Keratinocyte (primary cell): ENCODE results near the gene SMYD3. TPM values are rescaled to one million over a fixed set of nuclear protein-coding genes. Genes with fewer than 3 reads are reported as not detected.
"Not testable (repeated sequence)": the region's sequence is repeated elsewhere in the genome, so short reads cannot be mapped to it uniquely, and the experiment has no call there.

Source experiments
- DNase-seq: peaks from one replicate; pipeline ENCODE4 v3.0.0-alpha.2; 2011; ENCODE audit warnings: low read depth, missing footprints, low spot score
- FAIRE-seq: peaks from 2 replicates; lab custom pipeline; 2011; peaks lifted over from hg19 to GRCh38; lab: Jason Lieb, UNC
- H2AFZ ChIP-seq: 2 replicates; pipeline ENCODE4 v1.6.0; 2012; ENCODE audit warnings: low read length, control low read depth, inconsistent platforms; ENCODE audit not compliant: control insufficient read depth
- H3K27ac ChIP-seq: 2 replicates; pipeline ENCODE4 v1.5.1; 2011; ENCODE audit warnings: low read length; ENCODE audit not compliant: control insufficient read depth, insufficient read depth
- H3K27me3 ChIP-seq: 3 replicates; pipeline ENCODE4 v1.6.0; 2011; ENCODE audit warnings: low read length; ENCODE audit not compliant: control insufficient read depth, insufficient read depth; ENCODE audit errors: extremely low read depth
- H3K36me3 ChIP-seq, 2 experiments: 2 replicates in 1 of 2; 3 replicates in 1 of 2; pipeline ENCODE4 v1.5.1; 2011; ENCODE audit warnings: low read length in 2 of 2, mild to moderate bottlenecking in 1 of 2; ENCODE audit not compliant: control insufficient read depth in 2 of 2, insufficient read depth in 2 of 2; ENCODE audit errors: extremely low read depth in 1 of 2
- H3K4me1 ChIP-seq: 3 replicates; pipeline ENCODE4 v1.5.1; 2011; ENCODE audit warnings: low read length; ENCODE audit not compliant: control insufficient read depth, insufficient read depth; ENCODE audit errors: extremely low read depth
- H3K4me2 ChIP-seq: 3 replicates; pipeline ENCODE4 v1.6.0; 2011; ENCODE audit warnings: low read depth, low read length; ENCODE audit not compliant: control insufficient read depth, insufficient read depth; ENCODE audit errors: extremely low read depth
- H3K4me3 ChIP-seq, 3 experiments: fragments of 200-600 bp in 1 of 3; sonication (generic) in 1 of 3; 2 replicates in 2 of 3; 3 replicates in 1 of 3; pipeline ENCODE4 v1.5.1; 2011 to 2016; ENCODE audit warnings: low read length in 3 of 3, mild to moderate bottlenecking in 3 of 3, control low read depth in 2 of 3, inconsistent platforms in 1 of 3, low read depth in 1 of 3, mixed read lengths in 1 of 3, mixed run types in 1 of 3, moderate library complexity in 1 of 3; ENCODE audit not compliant: control insufficient read depth in 2 of 3, insufficient read depth in 2 of 3; ENCODE audit errors: extremely low read depth in 1 of 3
- H3K79me2 ChIP-seq: 2 replicates; pipeline ENCODE4 v1.6.0; 2012; ENCODE audit warnings: low read length; ENCODE audit not compliant: control insufficient read depth, insufficient read depth
- H3K9ac ChIP-seq: 3 replicates; pipeline ENCODE4 v1.6.0; 2011; ENCODE audit warnings: low read length; ENCODE audit not compliant: control insufficient read depth, insufficient read depth; ENCODE audit errors: extremely low read depth
- H3K9me1 ChIP-seq: 3 replicates; pipeline ENCODE4 v1.6.0; 2011; ENCODE audit warnings: low read length; ENCODE audit not compliant: control insufficient read depth, insufficient read depth; ENCODE audit errors: extremely low read depth
- H3K9me3 ChIP-seq: 2 replicates; pipeline ENCODE4 v1.5.1; 2012; ENCODE audit warnings: low read depth, low read length; ENCODE audit not compliant: control insufficient read depth
- H4K20me1 ChIP-seq: 3 replicates; pipeline ENCODE4 v1.6.0; 2011; ENCODE audit warnings: low read length; ENCODE audit not compliant: control insufficient read depth, insufficient read depth; ENCODE audit errors: extremely low read depth
- EZH2 ChIP-seq: IDR thresholded peaks from one replicate; pipeline ENCODE4 v1.6.1; 2012; ENCODE audit warnings: inconsistent platforms, mild to moderate bottlenecking, low read length, moderate library complexity
- dilution Hi-C: fragments of 300-500 bp; cut with MboI; formaldehyde crosslinking; loops from one replicate; pipeline ENCODE4 v1.7.0; 2020; ENCODE audit warnings: low sequenced_read_pairs; ENCODE audit not compliant: extremely low pct_ligation_motif_present
- polyA plus RNA-seq, 5 experiments: library from polyadenylated mRNA; depleted of rRNA in 3 of 5; stranded (reverse) in 3 of 5; stranded (forward) in 1 of 5; unstranded in 1 of 5; fragments of >200 nt; gene quantifications; 1 replicate in 1 of 5; 2 replicates in 3 of 5; 3 replicates in 1 of 5; pipeline versions ENCODE4 v1.2.1 to v1.2.3, GENCODE V29; 2011 to 2012; ENCODE audit warnings: missing spikeins in 2 of 5, low read depth in 1 of 5, low replicate concordance in 1 of 5
- TF ChIP-seq, protein P1 (sequence below), 3 experiments: IDR thresholded peaks in 1 of 3; conservative IDR thresholded peaks in 1 of 3; optimal IDR thresholded peaks in 1 of 3; 2 replicates in 2 of 3; 3 replicates in 1 of 3; pipeline versions ENCODE3 to v1.5.1; 2011; ENCODE audit warnings: low read length in 3 of 3, mild to moderate bottlenecking in 3 of 3, moderate library complexity in 2 of 3, control low read depth in 1 of 3, inconsistent platforms in 1 of 3; ENCODE audit not compliant: insufficient read depth in 2 of 3; ENCODE audit errors: extremely low read depth in 1 of 3

SMYD3 gene
- polyA plus RNA-seq, 1 donor (not counting 4 experiments of a cell fraction or from before 2014, with no cell fraction given), result 31.0 TPM

DNA sequence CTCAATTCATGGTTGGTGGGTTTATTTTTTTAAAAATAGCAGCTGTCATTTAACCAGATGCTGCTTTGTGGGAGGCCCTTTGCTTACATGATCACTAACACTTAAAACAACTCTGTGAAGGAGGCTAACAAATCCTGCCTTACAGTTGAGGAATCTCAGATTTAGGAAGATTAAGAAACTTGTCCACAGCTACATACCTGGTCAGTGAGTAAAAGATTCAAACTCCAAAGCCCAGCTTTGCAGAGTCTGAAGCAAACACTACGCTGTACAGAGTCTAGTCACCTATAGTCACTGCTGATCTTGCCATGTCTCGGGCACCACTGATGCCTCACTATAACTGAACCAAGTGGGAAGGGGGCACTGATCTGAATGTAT is 535.4 kb downstream of the SMYD3 start:
- no peak overlapping the region for H2AFZ ChIP-seq
- dilution Hi-C loops, result no loop called here
- H3K4me3 ChIP-seq, result no peak overlapping the region
- H3K4me1 ChIP-seq, result no peaks in the 10 kb centered on the region
- H3K27me3 ChIP-seq, result no peaks in the 10 kb centered on the region
- no peaks in the 10 kb centered on the region for H4K20me1 ChIP-seq
- H3K79me2 ChIP-seq, result no peaks in the 10 kb centered on the region
- H3K27ac ChIP-seq, result no peak overlapping the region
- no peak for TF ChIP-seq EZH2
- TF ChIP-seq, protein P1, sequence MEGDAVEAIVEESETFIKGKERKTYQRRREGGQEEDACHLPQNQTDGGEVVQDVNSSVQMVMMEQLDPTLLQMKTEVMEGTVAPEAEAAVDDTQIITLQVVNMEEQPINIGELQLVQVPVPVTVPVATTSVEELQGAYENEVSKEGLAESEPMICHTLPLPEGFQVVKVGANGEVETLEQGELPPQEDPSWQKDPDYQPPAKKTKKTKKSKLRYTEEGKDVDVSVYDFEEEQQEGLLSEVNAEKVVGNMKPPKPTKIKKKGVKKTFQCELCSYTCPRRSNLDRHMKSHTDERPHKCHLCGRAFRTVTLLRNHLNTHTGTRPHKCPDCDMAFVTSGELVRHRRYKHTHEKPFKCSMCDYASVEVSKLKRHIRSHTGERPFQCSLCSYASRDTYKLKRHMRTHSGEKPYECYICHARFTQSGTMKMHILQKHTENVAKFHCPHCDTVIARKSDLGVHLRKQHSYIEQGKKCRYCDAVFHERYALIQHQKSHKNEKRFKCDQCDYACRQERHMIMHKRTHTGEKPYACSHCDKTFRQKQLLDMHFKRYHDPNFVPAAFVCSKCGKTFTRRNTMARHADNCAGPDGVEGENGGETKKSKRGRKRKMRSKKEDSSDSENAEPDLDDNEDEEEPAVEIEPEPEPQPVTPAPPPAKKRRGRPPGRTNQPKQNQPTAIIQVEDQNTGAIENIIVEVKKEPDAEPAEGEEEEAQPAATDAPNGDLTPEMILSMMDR (optimal IDR thresholded peaks at IDR 0.05 in 1 of 3, IDR thresholded peaks at IDR 0.05 in 1 of 3, conservative IDR thresholded peaks at IDR 0.05 in 1 of 3; ENCODE audit: extremely low read depth in 1 of 3, insufficient read depth in 2 of 3, low read length in 3 of 3), result no peak
- no peak overlapping the region for H3K4me2 ChIP-seq
- no peaks in the 10 kb centered on the region for H3K36me3 ChIP-seq
- H3K9me3 ChIP-seq, result no peaks in the 10 kb centered on the region
- H3K9me1 ChIP-seq, result no peaks in the 10 kb centered on the region
- DNase-seq (no peak), FAIRE-seq (no peak)
- no peak overlapping the region for H3K9ac ChIP-seq

DNA sequence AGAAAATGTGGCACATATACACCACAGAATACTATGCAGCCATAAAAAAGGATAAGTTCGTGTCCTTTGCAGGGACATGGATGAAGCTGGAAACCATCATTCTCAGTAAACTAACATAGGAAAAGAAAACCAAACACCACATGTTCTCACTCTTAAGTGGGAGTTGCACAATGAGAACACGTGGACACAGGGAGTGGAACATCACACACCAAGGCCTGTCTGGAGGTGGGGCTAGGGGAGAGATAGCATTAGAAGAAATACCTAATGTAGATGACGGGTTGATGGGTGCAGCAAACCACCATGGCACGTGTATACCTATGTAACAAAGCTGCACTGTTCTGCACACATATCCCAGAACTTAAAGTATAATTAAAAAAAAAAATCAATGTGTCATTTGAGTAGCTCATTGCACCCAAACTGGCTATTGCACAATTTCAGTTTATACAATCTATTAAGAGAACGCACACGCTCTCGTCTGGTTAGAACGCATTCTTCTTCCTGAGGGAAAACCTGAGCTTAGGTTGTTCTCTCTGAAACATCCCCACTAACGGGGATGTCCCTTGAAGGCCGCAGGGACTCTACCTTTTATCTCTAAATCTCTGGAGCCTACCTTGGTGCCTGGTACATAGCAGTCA is 535.9 kb downstream of the SMYD3 start:
- H3K4me2 ChIP-seq, H3K4me3 ChIP-seq, H3K36me3 ChIP-seq, H3K9ac ChIP-seq, dilution Hi-C loops, H2AFZ ChIP-seq, H3K4me1 ChIP-seq, DNase-seq, H3K27me3 ChIP-seq, H3K9me1 ChIP-seq, H3K79me2 ChIP-seq, FAIRE-seq, H3K27ac ChIP-seq, H3K9me3 ChIP-seq, H4K20me1 ChIP-seq: not testable (repeated sequence)

DNA sequence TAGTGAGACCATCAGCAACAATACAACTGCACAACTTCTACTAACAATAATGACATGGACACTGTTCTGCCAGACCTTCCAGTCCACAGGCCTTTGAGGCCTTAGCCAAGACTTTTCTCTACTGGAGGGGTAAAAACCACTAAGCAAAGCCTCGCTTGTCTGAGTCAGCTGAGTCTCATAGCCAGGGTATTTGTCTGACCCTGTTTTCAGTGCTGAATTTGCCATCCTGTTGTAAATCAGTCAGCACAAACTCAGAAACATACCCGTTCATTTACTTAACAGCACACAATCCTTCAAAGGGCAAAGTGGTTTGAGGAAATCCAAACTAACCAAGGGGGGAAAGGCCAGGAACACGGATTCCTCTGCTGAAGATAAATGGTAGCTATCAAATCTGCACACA is 537.8 kb downstream of the SMYD3 start:
- Histone ChIP-seq H4K20me1 (no peaks in the 10 kb centered on the region), H3K9ac (no peak overlapping the region), H3K9me3 (no peaks in the 10 kb centered on the region), H3K9me1 (no peaks in the 10 kb centered on the region), H3K27ac (no peak overlapping the region), H3K4me1 (no peaks in the 10 kb centered on the region), H3K27me3 (no peaks in the 10 kb centered on the region), H3K36me3 (no peaks in the 10 kb centered on the region), H3K4me2 (no peak overlapping the region), H3K4me3 (no peak overlapping the region), H3K79me2 (no peaks in the 10 kb centered on the region), H2AFZ (no peak overlapping the region)
- dilution Hi-C loops, result no loop called here
- FAIRE-seq, result no peak
- DNase-seq, result no peak
- TF ChIP-seq, protein P1 (optimal IDR thresholded peaks at IDR 0.05 in 1 of 3, IDR thresholded peaks at IDR 0.05 in 1 of 3, conservative IDR thresholded peaks at IDR 0.05 in 1 of 3; ENCODE audit: extremely low read depth in 1 of 3, insufficient read depth in 2 of 3, low read length in 3 of 3), result no peak
- TF ChIP-seq EZH2, result no peak
